ENCODE measurements around the gene CCDC86. TPM values are rescaled to one million over a fixed set of nuclear protein-coding genes. Genes with fewer than 3 reads are reported as not detected.

Gene CCDC86
- total RNA-seq (2013; cell fraction: nucleolus; rRNA removed), result 8.3 and 10.3 TPM in 2 replicates
- 26.5 and 39.7 TPM in 2 replicates for total RNA-seq (2014; rRNA removed)
- total RNA-seq (2014; rRNA removed; fragmentation: Illumina TruSeq; extraction: Trizol), result 6.6 and 7.2 TPM in 2 replicates
- total RNA-seq (2021), result 51.1 and 58.2 TPM in 2 replicates
- polyA plus RNA-seq (2011; ENCODE audit: low read depth), result 7.8 TPM
- polyA plus RNA-seq (2011; rRNA removed), result 7.7 and 22.3 TPM in 2 replicates
- polyA plus RNA-seq (2011; cell fraction: cytosol; rRNA removed), result 14.2 and 15.3 TPM in 2 replicates
- 302 and 461 TPM in 2 replicates for polyA plus RNA-seq (2011; cell fraction: nucleus; rRNA removed)
- 15.2 and 27.8 TPM in 2 replicates for polyA plus RNA-seq (2012)
- 24.7 and 37.7 TPM in 2 replicates for polyA plus RNA-seq (2014; fragmentation: Illumina TruSeq; extraction: Trizol)
- 1 to 10 TPM; 2.0 to 4.4 TPM for polyA plus RNA-seq (2014; fragmentation: Nextera tagmentation; extraction: Ambion mirVana)
- polyA plus RNA-seq (2014; rRNA removed), result 44.4 and 49.6 TPM in 2 replicates
- polyA plus RNA-seq (2016; fragmentation: Nextera tagmentation; extraction: Ambion mirVana), result 10 to 100 TPM; 78.6 to 87.2 TPM
- 9.4 and 12.7 TPM in 2 replicates for polyA minus RNA-seq (2011; rRNA and poly(A)+ RNA removed)
- 4.0 and 5.6 TPM in 2 replicates for polyA minus RNA-seq (2011; cell fraction: cytosol; rRNA and poly(A)+ RNA removed)
- polyA minus RNA-seq (2011; cell fraction: nucleus; rRNA and poly(A)+ RNA removed), result 23.7 and 51.4 TPM in 2 replicates
- Bru-seq, nascent RNA, result percentile 67 among the genes with signal in this experiment
- percentile 69 among the genes with signal in this experiment for BruChase-seq, experiment 1, labeled RNA remaining after a 6-hour chase
- percentile 64 among the genes with signal in this experiment for BruChase-seq, experiment 2, labeled RNA remaining after a 2-hour chase
- long read RNA-seq, experiment 1, transcript CCDC86-201 (4 exons, 1,893 nt), result major isoform, 120 of 125 reads
- long read RNA-seq, experiment 1, partial matches to known transcripts, result 2 of 125 reads
- long read RNA-seq, experiment 1, other reads (novel, unspliced or antisense), result 2 of 125 reads
- long read RNA-seq, experiment 2, transcript CCDC86-201 (4 exons, 1,893 nt), result major isoform, 24 of 26 reads
- long read RNA-seq, experiment 2, partial matches to known transcripts, result 1 of 26 reads
- long read RNA-seq, experiment 2, other reads (novel, unspliced or antisense), result 0 of 26 reads

GRCh38 chr11:60841797-60842667, at the start of gene CCDC86:
TSS of gene CCDC86 (plus strand) at chr11:60842113. CDS start at chr11:60842125, 12 bp downstream.
- H4K20me1 ChIP-seq (ENCODE audit: control insufficient read depth, insufficient read depth), result no peaks in the 10 kb centered on the region
- intact Hi-C loops (cut with micrococcal nuclease; ENCODE audit: unreplicated experiment), result loop anchor here (10.0 kb wide), 1 partner anchor 113 kb away; the partner anchor contains the start of gene SLC15A3
- RAD21 ChIA-PET (ENCODE audit: unreplicated experiment), result interaction anchor here (0.6 to 1.5 kb wide), 2 partner anchors 73 to 82 kb away, joined by 3 to 4 read pairs; no protein-coding TSS in a partner anchor
- H3K36me3 ChIP-seq (ENCODE audit: control insufficient read depth in 2 of 2, insufficient read depth in 2 of 2, low read length in 1 of 2), result no peaks in the 10 kb centered on the region; a peak in 2 of 4 replicates
- peak within 1 kb of the TSS; percentile 86 for H3K9ac ChIP-seq (ENCODE audit: control insufficient read depth, insufficient read depth, low read length)
- CTCF ChIA-PET, result interaction anchor here (0.6 to 2.5 kb wide), 8 partner anchors 11 to 494 kb away, joined by 3 to 18 read pairs (median 4); no protein-coding TSS in a partner anchor
- ATAC-seq, result peak; percentile 87
- TSS peak; percentile 73 for BruUV-seq (replicated peaks)
- peak within 1 kb of the TSS; percentile 92 for H3K4me3 ChIP-seq
- H3K4me2 ChIP-seq (ENCODE audit: control insufficient read depth, insufficient read depth), result peak within 1 kb of the TSS; percentile 92
- peak; percentile 78 for DNase-seq (ENCODE audit: low read depth, low spot score)
- no peaks in the 10 kb centered on the region for H3K9me3 ChIP-seq (replicated peaks; ENCODE audit: control insufficient read depth, insufficient read depth, low read length)
- WGBS (ENCODE audit: insufficient coverage, insufficient replicate concordance, low lambda C conversion rate, missing lambda C conversion rate), result 1% methylated on average over 54 of the region's 57 CpGs
- peak within 1 kb of the TSS; percentile 99 for H2AFZ ChIP-seq (ENCODE audit: control insufficient read depth, low read depth, low read length)
- peak; percentile 80 for FAIRE-seq
- peaks cover 48% of the 10 kb centered on the region for H3K79me2 ChIP-seq (ENCODE audit: control insufficient read depth, insufficient read depth, low read length)
- H3K27me3 ChIP-seq (replicated peaks in 1 of 2; ENCODE audit: control insufficient read depth in 2 of 2, insufficient read depth in 2 of 2, low read length in 1 of 2), result no peaks in the 10 kb centered on the region
- in situ Hi-C loops (cut with MboI), result no loop called here
- SMC1A ChIA-PET (ENCODE audit: uncharacterized antibody, unreplicated experiment), result interaction anchor here (1.1 to 2.0 kb wide), 2 partner anchors 12 to 53 kb away, joined by 3 to 6 read pairs; no protein-coding TSS in a partner anchor
- H3K4me1 ChIP-seq (ENCODE audit: control insufficient read depth, insufficient read depth, low read length), result peaks cover 4% of the 10 kb centered on the region
- POLR2A ChIA-PET, result interaction anchor here (0.5 to 1.1 kb wide), 2 partner anchors 63 to 405 kb away, joined by 4 read pairs; no protein-coding TSS in a partner anchor
- peak within 1 kb of the TSS; percentile 72 for H3K27ac ChIP-seq (ENCODE audit: control insufficient read depth, insufficient read depth)
- TF ChIP-seq POU2F2 (IDR thresholded peaks at IDR 0.05; ENCODE audit: borderline replicate concordance, low read depth, low read length), result peak; percentile 60; the same call in 1 of the 3 replicates
- TF ChIP-seq NKRF (conservative IDR thresholded peaks at IDR 0.05), result peak; percentile 99
- peak; percentile 10; the same call in 1 of the 2 replicates for TF ChIP-seq ELK1 (IDR thresholded peaks at IDR 0.05; ENCODE audit: low read depth, low read length)
- TF ChIP-seq MLLT1 (IDR thresholded peaks at IDR 0.05), result peak; percentile 83
- TF ChIP-seq IRF4 (IDR thresholded peaks at IDR 0.05; ENCODE audit: low read depth, low read length), result peak; percentile 68; the same call in 1 of the 2 replicates
- 0 out of 2 replicates have a peak, but pooled peaks have one; percentile 14 for TF ChIP-seq NR2F1 (conservative IDR thresholded peaks at IDR 0.05)
- no peak for TF ChIP-seq WRNIP1 (IDR thresholded peaks at IDR 0.05; ENCODE audit: borderline replicate concordance, low read depth, low read length)
- peak; percentile 97 for TF ChIP-seq TARDBP (IDR thresholded peaks at IDR 0.05; ENCODE audit: borderline replicate concordance)
- peak; percentile 76 for TF ChIP-seq USF1 (IDR thresholded peaks at IDR 0.05; ENCODE audit: borderline replicate concordance, extremely low read length, insufficient read depth, low read depth, low read length)
- peak; percentile 86; the same call in 1 of the 2 replicates for TF ChIP-seq STAT1 (conservative IDR thresholded peaks at IDR 0.05)
- TF ChIP-seq SIX5 (IDR thresholded peaks at IDR 0.05; ENCODE audit: low read depth, low read length, severe bottlenecking), result peak; percentile 84

All from GM12878 (cell line).